HepG2 (cell line): Measurements from ENCODE around the gene MRPS21. TPM values are rescaled to one million over a fixed set of nuclear protein-coding genes. Genes with fewer than 3 reads are reported as not detected.
A peak's percentile ranks its signal among the peaks of the same experiment; 100 is the strongest.

Experiments
- GMEB1 ChIP-seq: sonication (generic); formaldehyde crosslinking; IDR thresholded peaks from 2 replicates; pipeline ENCODE4 v1.5.1; 2020; ENCODE audit warnings: missing genetic modification reagents, mild to moderate bottlenecking, borderline replicate concordance
- HIC2 ChIP-seq: sonication (generic); formaldehyde crosslinking; IDR thresholded peaks from 2 replicates; pipeline ENCODE4 v1.9.0; 2022; ENCODE audit warnings: low read depth, missing genetic modification reagents
- KLF15 ChIP-seq: sonication (generic); formaldehyde crosslinking; IDR thresholded peaks from 2 replicates; pipeline ENCODE4 v1.8.1; 2023; ENCODE audit warnings: borderline replicate concordance, mild to moderate bottlenecking, inconsistent platforms, missing genetic modification reagents, mixed read lengths
- LRRFIP1 ChIP-seq: sonication (generic); formaldehyde crosslinking; conservative IDR thresholded peaks from 2 replicates; pipeline ENCODE4 v1.4.0; 2020; ENCODE audit warnings: missing genetic modification reagents
- MEIS1 ChIP-seq: sonication (generic); formaldehyde crosslinking; IDR thresholded peaks from 2 replicates; pipeline ENCODE4 v1.9.0; 2021; ENCODE audit warnings: mild to moderate bottlenecking, missing genetic modification reagents, moderate library complexity, borderline replicate concordance
- SMAD9 ChIP-seq: sonication (generic); formaldehyde crosslinking; IDR thresholded peaks from 2 replicates; pipeline ENCODE4 v1.5.1; 2020; ENCODE audit warnings: mild to moderate bottlenecking, missing genetic modification reagents
- WIZ ChIP-seq: sonication (generic); formaldehyde crosslinking; IDR thresholded peaks from 2 replicates; pipeline ENCODE4 v1.5.1; 2020; ENCODE audit warnings: mild to moderate bottlenecking, missing genetic modification reagents
- ZKSCAN5 ChIP-seq: sonication (generic); formaldehyde crosslinking; IDR thresholded peaks from 2 replicates; pipeline ENCODE4 v1.5.1; 2020; ENCODE audit warnings: mild to moderate bottlenecking, missing genetic modification reagents
- ZNF138 ChIP-seq: sonication (generic); formaldehyde crosslinking; IDR thresholded peaks from 2 replicates; pipeline ENCODE4 v1.5.0; 2020; ENCODE audit warnings: mild to moderate bottlenecking, low read depth, missing genetic modification reagents
- ZNF552 ChIP-seq: sonication (generic); formaldehyde crosslinking; IDR thresholded peaks from 2 replicates; pipeline ENCODE4 v1.9.0; 2022; ENCODE audit warnings: missing genetic modification reagents, mild to moderate bottlenecking, borderline replicate concordance
- ZNF616 ChIP-seq: sonication (generic); formaldehyde crosslinking; IDR thresholded peaks from 2 replicates; pipeline ENCODE4 v1.5.0; 2020; ENCODE audit warnings: low read depth, mild to moderate bottlenecking, missing genetic modification reagents
- ZNF883 ChIP-seq: sonication (generic); formaldehyde crosslinking; IDR thresholded peaks from 2 replicates; pipeline ENCODE4 v1.5.1; 2020; ENCODE audit warnings: mild to moderate bottlenecking, missing genetic modification reagents; ENCODE audit errors: not compliant biosample characterization
- ZNF891 ChIP-seq: sonication (generic); formaldehyde crosslinking; IDR thresholded peaks from 2 replicates; pipeline ENCODE4 v1.5.0; 2020; ENCODE audit warnings: mild to moderate bottlenecking, missing genetic modification reagents
- polyA plus RNA-seq, 8 experiments: library from polyadenylated mRNA; depleted of rRNA in 3 of 8; stranded (reverse) in 7 of 8; unstranded in 1 of 8; fragments of >200 nt; fragmentation: Illumina TruSeq in 4 of 8; extraction: Trizol in 4 of 8; gene quantifications; 2 replicates each; pipeline versions ENCODE4 v1.2.1 to v1.2.3, GENCODE V29; 2011 to 2016; ENCODE audit warnings: low read depth in 4 of 8, missing spikeins in 1 of 8, mixed read lengths in 1 of 8; ENCODE audit not compliant: insufficient read depth in 1 of 8
- total RNA-seq, 5 experiments: library from RNA; depleted of rRNA; stranded (reverse); fragments of >200 nt; fragmentation: Illumina TruSeq; extraction: Trizol; gene quantifications; 2 replicates each; pipeline ENCODE4 v1.2.3, GENCODE V29; 2016; ENCODE audit warnings: low read depth in 1 of 5
- TF ChIP-seq, protein P1 (sequence below): sonication (generic); formaldehyde crosslinking; IDR thresholded peaks from 2 replicates; pipeline ENCODE4 v1.8.1; 2022; ENCODE audit warnings: mild to moderate bottlenecking, missing genetic modification reagents
- TF ChIP-seq, protein P2 (sequence below): sonication (generic); formaldehyde crosslinking; IDR thresholded peaks from 2 replicates; pipeline ENCODE4 v1.4.0; 2020; ENCODE audit warnings: missing genetic modification reagents
- TF ChIP-seq, protein P3 (sequence below): sonication (generic); formaldehyde crosslinking; IDR thresholded peaks from 2 replicates; pipeline ENCODE4 v1.4.0; 2020; ENCODE audit warnings: mild to moderate bottlenecking, missing genetic modification reagents, borderline replicate concordance

The MRPS21 gene
- total and polyA plus RNA-seq, 2 of the 13 experiments (the other 11 are each of a cell fraction or from before 2014, with no cell fraction given), result 59.4 to 64.2 TPM

- TF ChIP-seq LRRFIP1 (CRISPR knock-in tag) (no peak), KLF15 (CRISPR knock-in tag) (no peak), ZNF883 (CRISPR knock-in tag) (no peak), ZKSCAN5 (CRISPR knock-in tag) (no peak), HIC2 (CRISPR knock-in tag) (0 out of 2 replicates have a peak, but pooled peaks have one; percentile 15), ZNF552 (CRISPR knock-in tag) (no peak), SMAD9 (CRISPR knock-in tag) (no peak), WIZ (no peak), MEIS1 (CRISPR knock-in tag) (no peak), ZNF616 (CRISPR knock-in tag) (no peak), ZNF891 (CRISPR knock-in tag) (no peak), GMEB1 (CRISPR knock-in tag) (peak; percentile 26; the same call in 1 of the 2 replicates), ZNF138 (CRISPR knock-in tag) (no peak)
- TF ChIP-seq, protein P1, sequence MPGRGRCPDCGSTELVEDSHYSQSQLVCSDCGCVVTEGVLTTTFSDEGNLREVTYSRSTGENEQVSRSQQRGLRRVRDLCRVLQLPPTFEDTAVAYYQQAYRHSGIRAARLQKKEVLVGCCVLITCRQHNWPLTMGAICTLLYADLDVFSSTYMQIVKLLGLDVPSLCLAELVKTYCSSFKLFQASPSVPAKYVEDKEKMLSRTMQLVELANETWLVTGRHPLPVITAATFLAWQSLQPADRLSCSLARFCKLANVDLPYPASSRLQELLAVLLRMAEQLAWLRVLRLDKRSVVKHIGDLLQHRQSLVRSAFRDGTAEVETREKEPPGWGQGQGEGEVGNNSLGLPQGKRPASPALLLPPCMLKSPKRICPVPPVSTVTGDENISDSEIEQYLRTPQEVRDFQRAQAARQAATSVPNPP (CRISPR knock-in tag), result no peak
- TF ChIP-seq, protein P2, sequence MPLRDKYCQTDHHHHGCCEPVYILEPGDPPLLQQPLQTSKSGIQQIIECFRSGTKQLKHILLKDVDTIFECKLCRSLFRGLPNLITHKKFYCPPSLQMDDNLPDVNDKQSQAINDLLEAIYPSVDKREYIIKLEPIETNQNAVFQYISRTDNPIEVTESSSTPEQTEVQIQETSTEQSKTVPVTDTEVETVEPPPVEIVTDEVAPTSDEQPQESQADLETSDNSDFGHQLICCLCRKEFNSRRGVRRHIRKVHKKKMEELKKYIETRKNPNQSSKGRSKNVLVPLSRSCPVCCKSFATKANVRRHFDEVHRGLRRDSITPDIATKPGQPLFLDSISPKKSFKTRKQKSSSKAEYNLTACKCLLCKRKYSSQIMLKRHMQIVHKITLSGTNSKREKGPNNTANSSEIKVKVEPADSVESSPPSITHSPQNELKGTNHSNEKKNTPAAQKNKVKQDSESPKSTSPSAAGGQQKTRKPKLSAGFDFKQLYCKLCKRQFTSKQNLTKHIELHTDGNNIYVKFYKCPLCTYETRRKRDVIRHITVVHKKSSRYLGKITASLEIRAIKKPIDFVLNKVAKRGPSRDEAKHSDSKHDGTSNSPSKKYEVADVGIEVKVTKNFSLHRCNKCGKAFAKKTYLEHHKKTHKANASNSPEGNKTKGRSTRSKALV (CRISPR knock-in tag), result no peak
- TF ChIP-seq, protein P3, sequence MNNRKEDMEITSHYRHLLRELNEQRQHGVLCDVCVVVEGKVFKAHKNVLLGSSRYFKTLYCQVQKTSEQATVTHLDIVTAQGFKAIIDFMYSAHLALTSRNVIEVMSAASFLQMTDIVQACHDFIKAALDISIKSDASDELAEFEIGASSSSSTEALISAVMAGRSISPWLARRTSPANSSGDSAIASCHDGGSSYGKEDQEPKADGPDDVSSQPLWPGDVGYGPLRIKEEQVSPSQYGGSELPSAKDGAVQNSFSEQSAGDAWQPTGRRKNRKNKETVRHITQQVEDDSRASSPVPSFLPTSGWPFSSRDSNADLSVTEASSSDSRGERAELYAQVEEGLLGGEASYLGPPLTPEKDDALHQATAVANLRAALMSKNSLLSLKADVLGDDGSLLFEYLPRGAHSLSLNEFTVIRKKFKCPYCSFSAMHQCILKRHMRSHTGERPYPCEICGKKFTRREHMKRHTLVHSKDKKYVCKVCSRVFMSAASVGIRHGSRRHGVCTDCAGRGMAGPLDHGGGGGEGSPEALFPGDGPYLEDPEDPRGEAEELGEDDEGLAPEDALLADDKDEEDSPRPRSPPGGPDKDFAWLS (CRISPR knock-in tag), result no peak
Measured at GRCh38 chr1:150259758-150260669, 33.6 kb upstream of the MRPS21 start (continued).
